GM19328 (cell line): ENCODE data around the gene EOGT.

Source experiments
- ATAC-seq: cut with Tn5 transposase; IDR thresholded peaks from one replicate; pipeline ENCODE4 v1.9.1; 2021; ENCODE audit warnings: mild to moderate bottlenecking, moderate library complexity; ENCODE audit not compliant: unreplicated experiment

EOGT gene

DNA sequence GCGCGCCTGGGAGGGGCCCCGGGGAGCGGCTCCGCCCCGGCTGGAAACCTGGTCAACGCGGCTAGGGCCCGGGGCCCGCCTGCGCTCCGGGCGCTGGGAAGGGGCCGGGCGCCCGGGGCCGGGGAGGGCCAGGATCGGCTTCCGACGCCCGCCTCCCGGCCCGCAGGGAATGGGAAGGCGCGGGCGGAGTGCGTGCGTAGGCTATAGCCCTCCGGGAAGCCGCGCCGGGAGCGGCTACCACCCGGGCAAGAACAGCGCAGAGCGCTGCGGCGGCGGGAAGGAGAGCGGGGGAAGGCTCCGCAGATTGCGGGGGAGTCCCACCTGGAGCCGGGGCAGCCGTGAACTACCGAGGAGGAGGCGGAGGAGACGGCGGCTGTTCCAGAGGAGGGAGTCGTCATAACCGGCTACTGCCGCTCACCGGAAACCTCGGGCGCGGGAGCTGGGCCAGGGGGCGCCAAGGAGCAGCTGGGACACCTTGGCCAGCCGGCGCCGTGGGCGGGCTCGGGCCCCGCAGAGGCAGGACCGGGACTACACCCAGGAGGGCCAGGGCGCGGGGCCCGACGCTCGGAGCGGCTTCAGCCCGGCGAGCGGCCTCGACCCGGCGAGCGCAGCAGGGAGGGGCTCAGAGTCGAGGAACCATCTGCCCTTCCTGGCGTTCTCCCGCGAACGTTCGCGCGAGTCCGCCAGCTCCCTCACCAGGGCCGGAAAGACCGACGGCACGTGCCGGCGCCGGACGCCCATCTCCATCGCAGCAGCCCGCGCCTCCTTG is at the start of gene EOGT:
EOGT (minus strand) TSS at position 432 of the 769 bp plus-strand sequence. CDS start 3,838 bp downstream, outside the sequence.
- peak; percentile 80 for ATAC-seq

DNA sequence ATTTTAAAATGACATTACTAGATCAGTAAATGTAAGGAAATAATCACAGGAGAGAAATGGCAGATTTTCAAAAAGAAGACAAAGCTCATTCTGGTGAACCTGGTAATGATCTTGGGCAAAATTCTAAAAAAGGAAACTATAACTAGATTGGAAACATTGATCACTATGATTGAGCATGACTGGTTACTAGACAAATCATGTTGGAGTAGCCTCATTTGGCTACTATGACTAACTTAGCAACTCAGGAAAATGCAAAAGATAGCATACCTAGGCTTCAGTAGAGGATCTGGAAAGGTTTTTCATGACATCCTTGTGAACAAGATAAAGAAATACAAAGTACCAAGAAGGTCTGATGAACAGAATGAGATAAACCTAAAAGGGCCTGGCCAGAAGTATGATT is 46.2 kb upstream of the EOGT start:
- ATAC-seq, result no peak

DNA sequence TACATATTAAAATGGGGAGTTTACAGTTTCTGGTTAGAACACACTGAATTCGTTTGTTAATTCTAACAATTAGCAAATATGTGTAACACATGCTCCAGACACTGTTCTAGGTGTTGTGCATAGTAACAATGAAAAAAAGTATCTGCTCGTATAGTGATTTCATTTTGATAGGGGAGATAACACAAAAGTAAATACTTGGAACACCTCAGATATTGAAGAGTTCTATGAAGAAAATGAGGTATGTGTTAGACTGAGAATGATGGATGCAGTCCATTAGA is 45.4 kb upstream of the EOGT start:
- no peak for ATAC-seq

DNA sequence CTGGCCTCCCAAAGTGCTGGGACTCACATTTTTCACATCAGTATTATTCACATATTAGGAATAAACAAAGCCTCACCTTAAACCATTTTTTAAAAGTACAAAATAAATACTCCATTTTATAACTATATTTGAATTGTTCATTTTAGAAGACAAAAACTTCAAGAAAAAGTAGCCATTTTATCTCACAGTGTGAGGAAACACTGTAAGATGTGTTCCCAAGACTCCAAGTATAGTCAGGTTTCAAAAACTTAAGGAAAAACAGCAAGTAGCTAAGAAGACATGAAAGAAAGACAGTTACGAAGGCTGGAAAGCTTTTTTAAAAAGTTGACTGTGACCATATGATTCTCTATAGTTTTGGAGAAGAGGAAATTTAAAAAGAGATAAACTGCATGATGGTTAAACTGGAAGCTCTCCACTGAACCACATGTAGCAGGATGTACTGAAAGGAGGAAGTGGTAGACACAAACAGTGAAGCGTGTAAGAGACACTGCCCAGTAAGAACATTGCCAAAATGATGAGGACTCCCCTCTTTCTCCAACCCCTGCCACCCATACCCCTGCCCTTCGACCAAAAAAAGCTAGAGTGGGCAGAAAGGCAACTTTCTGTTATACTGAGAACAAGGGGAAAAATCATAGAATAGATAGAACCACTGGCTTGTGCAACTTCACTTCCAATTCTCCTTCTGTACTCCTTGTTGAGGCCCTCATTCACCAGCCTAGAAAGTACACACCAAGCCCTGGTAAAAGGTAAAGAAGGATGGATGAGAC is 44.9 kb upstream of the EOGT start:
- ATAC-seq, result peak; percentile 99

DNA sequence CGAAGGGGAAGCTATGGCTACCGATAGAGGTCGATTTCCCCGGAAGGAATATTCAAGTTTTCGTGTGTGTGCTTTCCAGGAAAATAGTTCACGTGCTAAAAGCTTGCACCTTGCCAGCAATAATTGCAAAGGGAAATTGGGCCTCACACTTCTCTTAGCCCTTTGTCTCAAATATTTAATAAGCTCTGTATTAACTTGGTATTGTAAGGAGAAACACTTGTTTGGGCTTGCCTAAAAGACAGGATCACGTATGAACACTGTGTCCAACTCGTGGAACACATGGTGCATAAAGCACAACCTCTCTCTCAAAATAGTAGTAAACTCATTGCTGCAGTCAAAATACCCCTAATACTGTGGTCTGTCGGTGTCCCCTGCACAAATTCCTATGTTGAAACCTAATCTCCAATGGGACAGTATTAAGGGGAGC is 39.0 kb upstream of the EOGT start:
- no peak for ATAC-seq

DNA sequence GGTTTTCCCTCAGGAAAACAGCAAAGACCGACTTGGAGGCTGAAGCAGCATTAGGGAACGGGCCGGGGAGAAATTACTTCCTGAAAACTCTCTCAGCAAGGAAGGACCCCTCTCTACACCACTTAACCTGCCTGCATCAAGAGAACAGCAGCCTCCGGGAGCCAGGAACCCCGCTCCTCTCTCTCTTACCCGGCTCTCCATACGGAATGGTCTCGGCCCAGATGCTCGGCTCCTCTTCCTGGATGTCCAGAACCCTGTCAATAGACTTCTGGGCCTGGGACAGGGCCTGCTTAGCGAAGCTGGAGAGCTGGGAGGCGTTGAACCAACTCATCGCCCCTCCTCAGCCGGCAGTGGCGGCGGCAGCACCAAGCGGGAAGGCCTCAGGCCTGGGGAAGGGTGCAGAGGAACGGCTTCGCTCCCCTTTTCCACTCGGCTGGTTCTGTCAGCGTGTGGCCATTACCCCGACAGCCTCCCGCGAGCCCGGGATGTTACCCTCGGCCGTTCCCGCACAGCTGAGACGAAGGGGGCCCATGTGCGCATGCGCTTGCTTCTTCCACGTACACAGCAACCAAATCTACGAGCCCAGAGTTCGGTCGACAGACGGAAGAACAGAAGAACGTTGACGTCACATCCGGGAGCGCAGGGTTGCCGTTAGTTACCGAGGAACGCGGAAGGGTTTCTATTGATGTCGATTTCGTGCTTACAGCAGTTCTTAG is 38.4 kb upstream of the EOGT start, which contains the start of gene TMF1:
TMF1 (minus strand) TSS at position 578 of the 716 bp plus-strand sequence; CDS start at position 331, 247 bp downstream.
- peak; percentile 95 for ATAC-seq

DNA sequence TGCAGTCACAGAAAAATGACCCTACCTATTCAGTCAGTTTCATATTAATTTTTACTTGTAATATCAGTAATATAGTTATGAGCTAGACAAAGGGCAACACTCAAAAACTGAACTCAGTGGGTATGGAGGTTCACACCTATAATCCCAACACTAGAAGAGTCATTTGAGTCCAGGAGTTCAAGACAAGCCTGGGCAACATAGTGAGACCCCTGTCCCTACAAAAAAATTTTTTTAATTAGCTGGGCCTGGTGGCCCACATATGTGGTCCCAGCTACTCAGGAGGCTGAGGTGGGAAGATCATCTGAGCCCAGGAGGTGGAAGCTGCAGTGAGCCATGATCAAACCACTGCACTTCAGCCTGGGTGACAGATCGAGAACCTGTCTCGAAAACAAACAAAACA is 35.5 kb upstream of the EOGT start:
- ATAC-seq, result no peak

DNA sequence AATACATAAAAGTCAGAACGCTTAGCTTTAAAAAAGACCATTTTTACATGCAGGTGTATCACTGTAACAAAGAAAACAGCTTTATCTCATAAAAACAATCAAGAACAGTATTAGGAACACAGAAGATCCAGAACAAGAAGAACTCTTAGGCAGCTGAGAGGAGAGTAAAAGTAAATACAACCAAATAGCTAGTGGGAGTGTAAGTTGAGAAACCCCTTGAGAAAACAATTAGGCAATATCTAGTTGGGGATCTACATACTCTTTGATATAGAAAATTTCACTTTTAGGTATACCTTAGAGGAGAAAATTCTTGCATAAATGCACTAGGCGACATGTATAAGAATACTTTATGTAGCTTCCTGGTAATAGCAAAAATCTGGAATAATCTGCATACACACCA is 31.1 kb upstream of the EOGT start:
- no peak for ATAC-seq

DNA sequence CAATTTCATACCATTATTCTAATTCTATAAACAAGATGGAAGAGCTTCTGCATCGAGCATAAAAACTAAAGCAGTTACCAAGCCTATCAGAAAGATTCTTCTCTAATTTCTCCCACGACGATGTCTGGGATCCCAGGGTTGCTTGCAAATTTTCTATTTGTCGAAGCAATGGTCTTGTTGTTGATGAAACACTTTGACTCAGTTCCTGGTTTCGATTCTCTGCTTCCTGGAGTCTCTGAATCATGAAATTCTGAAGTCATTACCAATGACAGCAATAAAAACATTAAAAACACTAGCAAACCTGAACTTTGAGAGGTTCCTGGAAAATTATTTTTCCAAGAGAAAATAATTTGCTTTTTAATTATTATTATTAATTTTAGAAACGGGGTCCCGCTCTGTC is 20.0 kb upstream of the EOGT start:
- ATAC-seq, result no peak

DNA sequence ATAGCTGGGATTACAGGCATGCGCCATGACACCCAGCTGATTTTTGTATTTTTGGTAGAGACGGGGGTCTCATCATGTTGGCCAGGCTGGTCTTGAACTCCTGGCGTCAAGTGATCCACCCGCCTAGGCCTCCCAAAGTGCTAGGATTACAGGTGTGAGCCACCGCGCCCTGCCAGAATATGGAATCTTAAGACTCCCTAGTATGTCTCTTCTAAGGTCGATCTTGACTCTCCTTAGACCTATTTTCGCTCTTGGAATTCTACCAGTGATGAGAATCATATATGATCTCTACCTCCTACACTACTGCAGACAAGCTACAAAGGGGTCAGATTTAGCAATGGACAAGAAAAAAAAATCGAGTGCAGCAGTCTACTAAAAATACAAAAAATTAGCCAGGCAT is 19.3 kb upstream of the EOGT start:
- ATAC-seq, result no peak

DNA sequence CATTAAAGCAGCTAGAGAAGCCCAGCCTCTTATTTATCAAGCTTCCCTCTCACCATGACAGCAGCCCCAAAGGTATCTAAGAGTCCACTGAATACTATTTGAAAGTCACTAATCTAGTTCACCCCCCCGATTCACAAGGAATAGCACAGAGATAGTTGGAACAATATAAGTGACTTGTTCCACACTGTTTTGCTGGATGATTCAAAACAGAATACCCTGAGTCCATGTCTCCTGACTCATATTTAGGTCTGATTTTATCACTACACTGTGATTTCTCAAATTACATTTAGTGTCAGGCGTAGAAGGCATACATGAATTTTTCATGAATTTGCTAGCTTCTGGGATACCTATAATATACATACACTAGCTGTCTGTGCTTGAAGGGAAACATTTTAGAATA is 18.7 kb upstream of the EOGT start:
- no peak for ATAC-seq

DNA sequence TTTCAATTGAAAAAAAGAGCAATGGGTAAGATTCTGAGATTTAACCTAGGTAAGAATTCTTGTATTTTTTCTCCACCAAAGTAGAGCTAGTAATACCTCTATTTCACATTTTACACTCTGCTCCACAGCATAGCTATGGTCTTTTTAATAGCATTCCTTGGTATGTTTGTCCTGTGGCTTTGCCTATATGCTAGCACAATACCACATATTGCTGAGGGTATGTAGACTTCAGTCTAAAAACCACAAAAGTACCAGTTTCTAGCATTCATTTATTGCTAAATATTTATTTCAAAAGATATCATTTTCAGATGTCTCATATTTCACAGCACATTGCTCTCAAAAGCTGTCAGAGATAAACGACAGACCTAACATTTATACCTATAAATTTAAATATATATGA is 18.2 kb upstream of the EOGT start:
- ATAC-seq, result no peak

DNA sequence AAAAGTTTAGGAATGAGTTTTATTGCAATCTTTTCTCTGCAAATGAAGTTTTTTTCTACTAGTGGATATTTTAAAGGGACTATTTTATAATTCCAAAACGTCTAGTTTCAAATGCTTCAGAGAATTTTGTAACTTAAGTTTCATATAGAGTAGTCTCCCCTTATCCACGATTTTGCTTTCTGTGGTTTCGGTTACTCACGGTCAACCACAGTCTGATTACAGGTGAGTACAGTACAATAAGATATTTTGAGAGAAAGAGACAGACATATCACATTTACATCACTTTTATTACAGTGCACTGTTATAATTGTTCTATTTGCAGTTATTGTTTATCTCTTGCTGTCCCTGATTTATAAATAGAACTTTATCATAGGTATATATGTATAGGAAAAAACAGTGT is 7.4 kb upstream of the EOGT start:
- ATAC-seq, result no peak

DNA sequence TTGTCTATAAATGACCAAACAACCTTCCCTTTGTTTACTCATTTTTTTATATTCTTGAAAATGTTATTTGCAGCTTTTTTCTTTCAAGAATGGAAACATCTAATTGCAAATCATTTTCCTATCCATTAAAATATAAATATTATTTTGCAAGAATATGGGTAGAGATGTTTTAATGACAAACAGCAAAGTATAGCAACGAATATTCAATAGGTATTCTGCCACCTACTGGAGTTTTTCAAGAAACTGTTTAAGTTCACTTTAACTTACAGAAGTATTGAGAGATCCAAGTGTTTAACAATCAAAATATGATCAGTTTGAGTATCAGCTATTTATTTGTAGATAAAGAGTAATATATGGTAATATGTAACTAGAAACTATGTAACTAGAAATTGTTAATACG is 6.9 kb upstream of the EOGT start:
- ATAC-seq, result no peak

DNA sequence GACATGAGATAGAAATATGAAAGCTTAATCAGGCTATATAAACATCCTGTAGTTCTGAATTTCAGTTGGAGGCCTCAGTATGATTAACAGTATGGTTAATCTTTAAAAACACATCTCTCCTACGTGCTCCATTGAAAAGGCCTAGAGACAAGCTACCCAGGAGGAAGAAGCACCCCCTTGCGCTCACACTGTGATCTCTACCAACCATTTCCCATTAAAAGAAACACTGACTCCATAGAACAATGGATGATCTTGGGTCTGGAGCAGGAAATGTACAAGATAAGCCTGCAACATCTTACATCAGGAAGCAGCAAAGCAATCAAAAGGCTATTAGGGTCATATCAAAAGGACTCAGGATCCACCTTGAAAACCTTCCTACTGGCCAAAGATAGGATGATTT is 3.4 kb upstream of the EOGT start:
- no peak for ATAC-seq

DNA sequence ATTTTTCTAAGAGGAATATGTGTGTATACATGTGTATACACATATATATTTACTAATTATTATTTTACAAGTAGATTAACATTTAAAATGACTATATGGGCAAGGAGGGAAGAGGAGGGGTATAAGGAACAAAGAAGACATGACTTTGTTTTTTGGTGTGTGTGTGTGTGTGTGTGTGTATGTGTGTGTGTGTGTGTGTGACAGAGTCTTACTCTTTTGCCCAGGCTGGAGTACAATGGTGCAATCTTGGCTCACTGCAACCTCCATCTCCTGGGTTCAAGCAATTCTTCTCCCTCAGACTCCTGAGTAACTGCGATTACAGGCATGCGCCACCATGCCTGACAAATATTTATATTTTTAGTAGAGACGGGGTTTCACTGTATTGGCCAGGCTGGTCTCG is 2.6 kb upstream of the EOGT start:
- no peak for ATAC-seq

DNA sequence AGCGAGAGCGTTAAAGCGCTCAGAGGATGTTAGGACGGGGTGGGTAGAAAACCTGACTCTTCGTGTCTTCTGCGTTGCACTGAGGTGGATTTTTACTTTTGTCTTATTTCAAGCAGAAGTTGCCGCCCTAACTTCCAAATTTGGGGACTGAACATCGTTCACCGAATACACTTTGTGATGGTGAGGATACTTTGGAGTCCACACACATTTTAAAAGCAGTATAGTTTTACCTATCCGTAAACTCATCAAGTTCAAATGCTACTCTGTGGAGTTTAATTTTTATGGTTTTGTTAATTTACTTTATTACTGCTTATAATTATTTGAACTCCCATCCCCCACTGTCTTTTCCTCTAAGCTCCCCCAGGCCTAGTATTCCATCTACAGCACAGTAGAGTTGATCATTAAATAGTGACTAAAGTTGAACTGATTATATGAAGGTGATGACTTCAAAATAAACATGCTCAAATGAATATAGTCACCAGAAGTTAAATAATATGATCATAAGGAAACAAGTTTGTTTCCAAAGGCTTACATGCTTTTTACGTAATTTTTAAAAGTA is 617 bp upstream of the EOGT start:
- no peak for ATAC-seq

DNA sequence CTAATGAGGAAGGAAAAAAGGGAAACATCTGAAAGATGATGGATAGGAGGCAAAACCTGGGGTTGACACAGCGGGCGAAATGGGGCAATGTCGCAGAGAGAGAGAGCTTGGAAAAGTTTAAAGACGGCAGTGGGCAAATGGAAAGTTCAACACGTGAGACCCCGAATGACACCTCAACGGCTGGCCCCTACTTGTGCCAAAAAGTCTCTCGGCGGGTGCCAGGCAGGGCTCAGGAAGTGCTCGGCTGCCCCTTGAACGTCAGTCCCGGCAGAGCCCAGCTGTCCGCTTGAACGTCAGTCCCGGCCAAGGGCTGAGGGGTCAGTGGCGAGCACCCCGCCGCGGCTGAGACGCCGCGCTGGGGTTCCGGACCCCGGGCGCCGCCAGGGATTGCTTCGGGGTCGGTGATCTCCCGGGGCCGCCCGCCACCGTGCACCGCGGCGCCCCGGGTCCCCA is 658 bp downstream of the EOGT start:
- no peak for ATAC-seq

DNA sequence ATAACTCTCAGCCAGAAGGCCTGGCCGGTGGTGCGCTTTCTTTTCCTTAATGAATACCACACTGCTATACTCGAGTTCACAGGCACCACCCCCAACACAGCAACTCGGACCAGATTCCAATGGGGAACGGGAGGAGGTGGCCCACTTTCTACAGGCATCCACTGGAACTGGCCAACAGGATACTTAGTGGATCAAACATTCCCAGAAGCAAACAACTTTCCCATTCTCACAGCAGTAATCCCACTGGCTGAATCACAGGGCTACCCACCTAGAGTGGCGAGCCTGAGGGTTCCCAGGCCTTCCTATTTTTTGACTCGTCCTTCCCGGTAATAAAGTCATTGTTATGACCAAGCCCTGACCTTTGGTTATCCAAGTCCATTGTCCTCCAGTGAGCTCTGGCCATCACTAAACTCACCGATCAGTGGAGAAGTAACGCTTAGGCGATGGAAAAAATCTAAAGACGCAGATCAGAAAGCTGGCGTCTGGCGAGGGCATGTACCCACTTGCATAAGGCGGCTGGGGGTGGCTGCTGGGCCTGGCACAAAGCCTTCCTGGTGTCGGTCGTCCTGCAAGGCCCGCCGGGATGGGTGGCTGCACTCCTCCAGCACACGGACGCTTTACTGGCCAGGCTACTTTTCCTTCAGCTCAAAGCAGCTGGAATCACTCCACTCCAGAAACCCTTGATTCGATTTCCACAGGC is 1.2 kb downstream of the EOGT start:
- ATAC-seq, result no peak

DNA sequence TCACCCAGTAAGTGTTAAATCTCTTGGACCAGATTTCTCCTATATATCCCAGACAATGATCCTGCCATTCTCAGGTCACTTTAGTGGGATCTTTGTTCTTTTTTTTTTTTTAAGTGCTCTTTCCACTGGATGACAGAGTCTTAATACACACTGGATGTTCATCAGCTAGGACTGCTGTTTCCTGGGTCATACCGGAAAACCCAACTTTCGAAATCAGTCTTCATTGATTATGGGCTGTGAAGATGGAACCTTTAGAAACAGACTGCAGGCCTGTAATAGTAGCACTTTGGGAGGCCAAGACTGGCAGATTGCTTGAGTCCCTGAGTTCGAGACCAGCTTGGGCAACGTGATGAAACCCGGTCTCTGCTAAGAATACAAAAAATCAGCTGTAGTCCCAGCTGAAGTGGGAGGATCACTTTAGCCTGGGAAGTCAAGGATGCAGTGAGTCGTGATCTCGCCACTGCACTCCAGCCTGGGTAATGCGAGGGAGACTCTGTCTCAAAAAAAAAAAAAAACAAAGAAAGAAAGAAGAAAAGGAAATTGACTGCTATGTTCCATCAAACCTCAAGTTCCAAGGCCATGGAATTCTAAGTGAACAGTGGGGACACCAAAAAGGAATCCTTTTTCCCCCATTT is 2.3 kb downstream of the EOGT start:
- no peak for ATAC-seq
